Hematopoietic multipotent progenitor cell (in vitro differentiated cells): ENCODE results near the gene PAX5. TPM values are rescaled to one million over a fixed set of nuclear protein-coding genes. Genes with fewer than 3 reads are reported as not detected.

Experiments
- DNase-seq, 3 donors: peaks; one replicate each; pipeline ENCODE4 v3.0.0-alpha.2; 2011 to 2015; ENCODE audit warnings: low read depth in 2 of 3, low spot score in 2 of 3
- total RNA-seq: library from RNA; depleted of rRNA; stranded (reverse); fragments of >200 nt; gene quantifications from one replicate; pipeline ENCODE4 v1.2.3, GENCODE V29; 2012

Gene PAX5
- total RNA-seq, 1 donor, result 3.0 TPM

GRCh38 chr9:36988848-36989247, 45.2 kb downstream of the PAX5 start:
- no peak for DNase-seq

- DNase-seq, result peak in 1 of 3 donors; percentile 17
Observed at GRCh38 chr9:36987891-36988290, 46.2 kb downstream of the PAX5 start.

- DNase-seq, result no peak
Observed at GRCh38 chr9:36987409-36987808, 46.7 kb downstream of the PAX5 start.

GRCh38 chr9:36986468-36987408, 47.3 kb downstream of the PAX5 start:
- DNase-seq, result no peak

- DNase-seq, result no peak
Observed at GRCh38 chr9:36985769-36986467, 48.1 kb downstream of the PAX5 start.

- no peak for DNase-seq
Observed at GRCh38 chr9:36985061-36985768, 48.9 kb downstream of the PAX5 start.

GRCh38 chr9:36980148-36980974, 53.7 kb downstream of the PAX5 start:
- no peak for DNase-seq

- no peak for DNase-seq
Observed at GRCh38 chr9:36976371-36977030, 57.6 kb downstream of the PAX5 start.

GRCh38 chr9:36974731-36975130, 59.3 kb downstream of the PAX5 start:
- no peak for DNase-seq

GRCh38 chr9:36971935-36972488, 62.1 kb downstream of the PAX5 start:
- no peak for DNase-seq

- no peak for DNase-seq
Observed at GRCh38 chr9:36970007-36970888, 63.8 kb downstream of the PAX5 start.

GRCh38 chr9:36969216-36969771, 64.8 kb downstream of the PAX5 start:
- DNase-seq, result no peak

- no peak for DNase-seq
Observed at GRCh38 chr9:36968574-36969215, 65.4 kb downstream of the PAX5 start.

- DNase-seq, result no peak
Observed at GRCh38 chr9:36967997-36968396, 66.1 kb downstream of the PAX5 start.

- DNase-seq, result peak in 1 of 3 donors; percentile 54
Observed at GRCh38 chr9:36966371-36967097, 67.5 kb downstream of the PAX5 start.

- no peak for DNase-seq
Observed at GRCh38 chr9:36964791-36965190, 69.3 kb downstream of the PAX5 start.

GRCh38 chr9:36963346-36963745, 70.7 kb downstream of the PAX5 start:
- DNase-seq, result no peak
